Measurements from ENCODE around the gene ROR2.

The ROR2 gene

GRCh38 chr9:91839926-91840465 lies 110.0 kb downstream of the ROR2 start:
- no peak for TF ChIP-seq POLR2AphosphoS5 (IDR thresholded peaks at IDR 0.05; ENCODE audit: low read depth, low read length)
- TF ChIP-seq TAF1 (IDR thresholded peaks at IDR 0.05; ENCODE audit: borderline replicate concordance, insufficient read depth, low read length): no peak
- TF ChIP-seq, protein P1, sequence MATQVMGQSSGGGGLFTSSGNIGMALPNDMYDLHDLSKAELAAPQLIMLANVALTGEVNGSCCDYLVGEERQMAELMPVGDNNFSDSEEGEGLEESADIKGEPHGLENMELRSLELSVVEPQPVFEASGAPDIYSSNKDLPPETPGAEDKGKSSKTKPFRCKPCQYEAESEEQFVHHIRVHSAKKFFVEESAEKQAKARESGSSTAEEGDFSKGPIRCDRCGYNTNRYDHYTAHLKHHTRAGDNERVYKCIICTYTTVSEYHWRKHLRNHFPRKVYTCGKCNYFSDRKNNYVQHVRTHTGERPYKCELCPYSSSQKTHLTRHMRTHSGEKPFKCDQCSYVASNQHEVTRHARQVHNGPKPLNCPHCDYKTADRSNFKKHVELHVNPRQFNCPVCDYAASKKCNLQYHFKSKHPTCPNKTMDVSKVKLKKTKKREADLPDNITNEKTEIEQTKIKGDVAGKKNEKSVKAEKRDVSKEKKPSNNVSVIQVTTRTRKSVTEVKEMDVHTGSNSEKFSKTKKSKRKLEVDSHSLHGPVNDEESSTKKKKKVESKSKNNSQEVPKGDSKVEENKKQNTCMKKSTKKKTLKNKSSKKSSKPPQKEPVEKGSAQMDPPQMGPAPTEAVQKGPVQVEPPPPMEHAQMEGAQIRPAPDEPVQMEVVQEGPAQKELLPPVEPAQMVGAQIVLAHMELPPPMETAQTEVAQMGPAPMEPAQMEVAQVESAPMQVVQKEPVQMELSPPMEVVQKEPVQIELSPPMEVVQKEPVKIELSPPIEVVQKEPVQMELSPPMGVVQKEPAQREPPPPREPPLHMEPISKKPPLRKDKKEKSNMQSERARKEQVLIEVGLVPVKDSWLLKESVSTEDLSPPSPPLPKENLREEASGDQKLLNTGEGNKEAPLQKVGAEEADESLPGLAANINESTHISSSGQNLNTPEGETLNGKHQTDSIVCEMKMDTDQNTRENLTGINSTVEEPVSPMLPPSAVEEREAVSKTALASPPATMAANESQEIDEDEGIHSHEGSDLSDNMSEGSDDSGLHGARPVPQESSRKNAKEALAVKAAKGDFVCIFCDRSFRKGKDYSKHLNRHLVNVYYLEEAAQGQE (IDR thresholded peaks at IDR 0.05; ENCODE audit: insufficient read depth in 1 of 2, low read depth in 2 of 2, low read length in 2 of 2): no peak
- no peak for TF ChIP-seq SIN3A (IDR thresholded peaks at IDR 0.05; ENCODE audit: borderline replicate concordance, insufficient read depth, low read length)
- no peak for TF ChIP-seq FOXP2 (optimal IDR thresholded peaks at IDR 0.05; ENCODE audit: borderline replicate concordance, extremely low read depth, extremely low read length, insufficient read depth)

DNA sequence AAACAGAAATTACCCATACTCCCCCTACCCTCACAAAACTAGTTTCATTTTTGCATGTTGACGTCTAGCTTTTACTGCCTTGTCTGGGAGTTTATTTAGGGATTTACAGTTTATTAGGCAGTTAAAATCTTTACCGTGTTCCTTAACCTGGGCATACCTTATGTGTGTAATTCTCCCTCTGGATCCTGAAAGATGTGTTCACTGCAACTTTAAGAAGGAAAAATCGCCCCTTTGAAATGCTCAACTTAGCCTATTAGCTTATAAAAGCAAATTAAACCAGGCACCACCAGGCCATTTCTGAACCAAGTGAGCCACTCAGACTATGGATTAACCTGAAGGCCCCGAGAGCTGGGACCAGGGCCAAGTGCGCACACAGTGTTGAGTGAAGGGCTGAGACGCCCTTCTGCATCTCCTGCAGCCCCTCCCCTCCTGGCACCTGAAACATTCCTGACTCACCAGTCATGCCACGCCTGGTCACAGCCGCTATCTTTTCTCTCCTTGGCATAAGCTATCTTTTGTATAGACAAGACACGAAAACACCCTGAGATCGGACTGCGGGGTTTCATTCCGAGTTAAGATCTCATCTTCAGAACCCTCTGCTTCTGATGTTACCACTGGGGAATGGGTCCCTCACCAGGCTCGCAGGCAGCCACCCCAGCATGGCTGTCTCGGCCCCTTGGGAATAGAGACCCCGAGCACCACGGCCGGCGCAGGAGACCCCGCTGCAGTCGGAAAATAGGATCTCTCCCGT lies 111.9 kb downstream of the ROR2 start:
- TF ChIP-seq SIN3A (IDR thresholded peaks at IDR 0.05; ENCODE audit: borderline replicate concordance, insufficient read depth, low read length) (no peak), FOXP2 (optimal IDR thresholded peaks at IDR 0.05; ENCODE audit: borderline replicate concordance, extremely low read depth, extremely low read length, insufficient read depth) (no peak), TAF1 (IDR thresholded peaks at IDR 0.05; ENCODE audit: borderline replicate concordance, insufficient read depth, low read length) (no peak)
- TF ChIP-seq, protein P1 (IDR thresholded peaks at IDR 0.05; ENCODE audit: insufficient read depth in 1 of 2, low read depth in 2 of 2, low read length in 2 of 2): no peak

DNA sequence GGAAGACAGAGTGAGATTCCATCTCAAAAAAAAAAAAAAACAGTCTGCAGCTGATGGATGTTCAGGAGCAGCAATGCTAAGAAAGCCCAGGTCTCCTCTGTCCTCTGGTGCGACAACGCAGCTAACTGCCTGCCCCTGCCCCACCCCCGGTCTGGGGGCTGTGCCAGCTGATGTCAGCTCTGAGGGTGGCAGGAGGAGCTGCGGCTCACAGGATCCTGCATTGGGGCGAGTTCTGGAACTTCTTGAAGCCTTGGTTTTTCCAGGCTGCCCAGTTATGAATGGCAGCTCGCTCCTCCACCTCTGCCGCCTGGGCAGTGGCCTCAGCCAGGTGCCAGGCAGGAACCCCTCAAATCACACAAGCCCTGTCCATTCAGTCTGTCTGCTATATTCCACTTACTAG lies 113.5 kb downstream of the ROR2 start:
- TF ChIP-seq, protein P1 (IDR thresholded peaks at IDR 0.05; ENCODE audit: insufficient read depth in 1 of 2, low read depth in 2 of 2, low read length in 2 of 2): no peak
- no peak for TF ChIP-seq TAF1 (IDR thresholded peaks at IDR 0.05; ENCODE audit: borderline replicate concordance, insufficient read depth, low read length)
- no peak for TF ChIP-seq SIN3A (IDR thresholded peaks at IDR 0.05; ENCODE audit: borderline replicate concordance, insufficient read depth, low read length)
- TF ChIP-seq POLR2AphosphoS5 (IDR thresholded peaks at IDR 0.05; ENCODE audit: low read depth, low read length): no peak
- TF ChIP-seq FOXP2 (optimal IDR thresholded peaks at IDR 0.05; ENCODE audit: borderline replicate concordance, extremely low read depth, extremely low read length, insufficient read depth): no peak

- TF ChIP-seq, protein P1 (IDR thresholded peaks at IDR 0.05; ENCODE audit: insufficient read depth in 1 of 2, low read depth in 2 of 2, low read length in 2 of 2): no peak
- no peak for TF ChIP-seq POLR2AphosphoS5 (IDR thresholded peaks at IDR 0.05; ENCODE audit: low read depth, low read length)
- TF ChIP-seq TAF1 (IDR thresholded peaks at IDR 0.05; ENCODE audit: borderline replicate concordance, insufficient read depth, low read length): no peak
- TF ChIP-seq FOXP2 (optimal IDR thresholded peaks at IDR 0.05; ENCODE audit: borderline replicate concordance, extremely low read depth, extremely low read length, insufficient read depth): no peak
- no peak for TF ChIP-seq SIN3A (IDR thresholded peaks at IDR 0.05; ENCODE audit: borderline replicate concordance, insufficient read depth, low read length)
These were observed 114.4 kb downstream of the ROR2 start for GRCh38 chr9:91835632-91836031.
